Activated T-cell treated with anti-CD3 and anti-CD28 coated beads, Interleukin-2, amount 50 U/mL, for 72 hours (primary cell): ENCODE data around the gene RAB20. TPM values are rescaled to one million over a fixed set of nuclear protein-coding genes. Genes with fewer than 3 reads are reported as not detected.
A peak's percentile ranks its signal among the peaks of the same experiment; 100 is the strongest.
"Not testable (repeated sequence)": the region's sequence is repeated elsewhere in the genome, so short reads cannot be mapped to it uniquely, and the experiment has no call there.

Source experiments
- ATAC-seq, 2 donors: fragments of 150-1000 bp; cut with Tn5 transposase; replicated peaks in 1 of 2; 2 replicates each; pipeline ENCODE4 v1.10.0; 2021; ENCODE audit warnings: moderate library complexity in 2 of 2, mild to moderate bottlenecking in 1 of 2
- DNase-seq, 2 donors: peaks; one replicate each; pipeline ENCODE4 v3.0.0; 2021 to 2022; ENCODE audit warnings: mixed read lengths in 1 of 2
- H3K27ac Mint-ChIP-seq: one replicate; pipeline ENCODE4 v1.8.0; 2022; ENCODE audit warnings: mild to moderate bottlenecking, moderate library complexity, mixed read lengths
- H3K27me3 Mint-ChIP-seq: one replicate; pipeline ENCODE4 v1.8.0; 2022; ENCODE audit warnings: low read depth, mixed read lengths
- H3K36me3 Mint-ChIP-seq, 2 donors: one replicate each; pipeline ENCODE4 v1.8.0; 2022; ENCODE audit warnings: mixed read lengths in 2 of 2, mild to moderate bottlenecking in 1 of 2; ENCODE audit not compliant: insufficient read depth in 2 of 2
- H3K4me1 Mint-ChIP-seq: one replicate; pipeline ENCODE4 v1.8.0; 2022; ENCODE audit warnings: low read depth, mixed read lengths
- H3K4me3 Mint-ChIP-seq, 2 donors: one replicate each; pipeline ENCODE4 v1.8.0; 2022; ENCODE audit warnings: mild to moderate bottlenecking in 2 of 2, mixed read lengths in 2 of 2, moderate library complexity in 2 of 2
- H3K9me3 Mint-ChIP-seq, 2 donors: one replicate each; pipeline ENCODE4 v1.8.0; 2022; ENCODE audit warnings: mixed read lengths in 2 of 2
- total RNA-seq, 2 donors: library from RNA; stranded (reverse); gene quantifications; one replicate each; pipeline ENCODE4 v1.2.3, GENCODE V29; 2022

The RAB20 gene
- 1 to 10 TPM; 1.8 to 3.0 TPM for total RNA-seq

GRCh38 chr13:110561344-110562035 is at the start of gene RAB20:
RAB20 (minus strand) TSS chr13:110561722; CDS start chr13:110561519, 203 bp downstream.
- peaks cover 16% of the 10 kb centered on the region for H3K4me1 Mint-ChIP-seq
- no peaks in the 10 kb centered on the region for H3K9me3 Mint-ChIP-seq
- ATAC-seq (peak; percentile 75 to 76), DNase-seq (peak; percentile 48 to 64)
- peak within 1 kb of the TSS; percentile 89 to 93 for H3K4me3 Mint-ChIP-seq
- peak within 1 kb of the TSS; percentile 8 for H3K27ac Mint-ChIP-seq
- H3K27me3 Mint-ChIP-seq: peaks cover 40% of the 10 kb centered on the region
- no peaks in the 10 kb centered on the region for H3K36me3 Mint-ChIP-seq

- H3K4me3 Mint-ChIP-seq: peak overlapping the region; percentile 7 to 46
- H3K27ac Mint-ChIP-seq: peak overlapping the region; percentile 88
- H3K27me3 Mint-ChIP-seq: no peaks in the 10 kb centered on the region
- H3K9me3 Mint-ChIP-seq: peaks cover 2 to 9% of the 10 kb centered on the region in 2 donors
- H3K36me3 Mint-ChIP-seq: peaks cover 4 to 8% of the 10 kb centered on the region in 2 donors
- peaks cover 21% of the 10 kb centered on the region for H3K4me1 Mint-ChIP-seq
- DNase-seq (peak; percentile 11 to 30), ATAC-seq (peak in 1 of 2 donors; percentile 18)
These were observed 49.6 kb upstream of the RAB20 start for GRCh38 chr13:110610955-110611595.

GRCh38 chr13:110607675-110608224 is 46.2 kb upstream of the RAB20 start:
- no peak for ATAC-seq
- Mint-ChIP-seq H3K4me1 (peaks cover 14% of the 10 kb centered on the region), H3K27ac (no peak overlapping the region), H3K36me3 (peaks cover 0 to 2% of the 10 kb centered on the region in 2 donors), H3K9me3 (no peaks in the 10 kb centered on the region), H3K4me3 (no peak overlapping the region), H3K27me3 (peaks cover 9% of the 10 kb centered on the region)
- no peak for DNase-seq

- not testable (repeated sequence) for DNase-seq
These were observed 44.8 kb upstream of the RAB20 start for GRCh38 chr13:110606281-110606680.

GRCh38 chr13:110605132-110605531 is 43.6 kb upstream of the RAB20 start:
- DNase-seq: no peak
- no peak for ATAC-seq
- Mint-ChIP-seq H3K4me3 (no peak overlapping the region), H3K27me3 (peaks cover 13% of the 10 kb centered on the region), H3K27ac (no peak overlapping the region), H3K36me3 (peaks cover 0 to 2% of the 10 kb centered on the region in 2 donors), H3K4me1 (no peaks in the 10 kb centered on the region), H3K9me3 (no peaks in the 10 kb centered on the region)

More at GRCh38 chr13:110606281-110606680, 44.8 kb upstream of the RAB20 start:
- H3K9me3 Mint-ChIP-seq, H3K27ac Mint-ChIP-seq, H3K36me3 Mint-ChIP-seq, ATAC-seq, H3K4me1 Mint-ChIP-seq, H3K4me3 Mint-ChIP-seq: not testable (repeated sequence)
- H3K27me3 Mint-ChIP-seq: peaks cover 13% of the 10 kb centered on the region

- no peaks in the 10 kb centered on the region for H3K9me3 Mint-ChIP-seq
- no peak overlapping the region for H3K27ac Mint-ChIP-seq
- H3K27me3 Mint-ChIP-seq: peaks cover 18% of the 10 kb centered on the region
- H3K4me3 Mint-ChIP-seq: no peak overlapping the region
- DNase-seq (no peak), ATAC-seq (no peak)
- H3K36me3 Mint-ChIP-seq: no peaks in the 10 kb centered on the region
- H3K4me1 Mint-ChIP-seq: no peaks in the 10 kb centered on the region
These were observed 39.5 kb upstream of the RAB20 start for GRCh38 chr13:110600980-110601379.

- H3K9me3 Mint-ChIP-seq: no peaks in the 10 kb centered on the region
- H3K4me1 Mint-ChIP-seq: no peaks in the 10 kb centered on the region
- DNase-seq (no peak), ATAC-seq (no peak)
- no peaks in the 10 kb centered on the region for H3K36me3 Mint-ChIP-seq
- no peak overlapping the region for H3K27ac Mint-ChIP-seq
- H3K4me3 Mint-ChIP-seq: no peak overlapping the region
- peaks cover 18% of the 10 kb centered on the region for H3K27me3 Mint-ChIP-seq
These were observed 38.8 kb upstream of the RAB20 start for GRCh38 chr13:110600261-110600819.

- no peaks in the 10 kb centered on the region for H3K9me3 Mint-ChIP-seq
- no peak overlapping the region for H3K27ac Mint-ChIP-seq
- H3K27me3 Mint-ChIP-seq: peaks cover 5% of the 10 kb centered on the region
These were observed 35.6 kb upstream of the RAB20 start for GRCh38 chr13:110597041-110597689.

GRCh38 chr13:110593430-110594130 is 32.1 kb upstream of the RAB20 start:
- peaks cover 5% of the 10 kb centered on the region for H3K27me3 Mint-ChIP-seq
- H3K36me3 Mint-ChIP-seq: no peaks in the 10 kb centered on the region
- H3K4me1 Mint-ChIP-seq: no peaks in the 10 kb centered on the region
- peak; percentile 54 to 71 for ATAC-seq
- H3K27ac Mint-ChIP-seq: no peak overlapping the region
- DNase-seq: peak in 1 of 2 donors; percentile 13
- no peaks in the 10 kb centered on the region for H3K9me3 Mint-ChIP-seq
- H3K4me3 Mint-ChIP-seq: no peak overlapping the region

More at GRCh38 chr13:110597041-110597689, 35.6 kb upstream of the RAB20 start:
- no peaks in the 10 kb centered on the region for H3K36me3 Mint-ChIP-seq
- ATAC-seq (no peak), DNase-seq (no peak)
- no peaks in the 10 kb centered on the region for H3K4me1 Mint-ChIP-seq
- H3K4me3 Mint-ChIP-seq: no peak overlapping the region

- Mint-ChIP-seq H3K27me3 (peaks cover 5% of the 10 kb centered on the region), H3K27ac (no peak overlapping the region), H3K4me3 (no peak overlapping the region), H3K36me3 (no peaks in the 10 kb centered on the region), H3K4me1 (no peaks in the 10 kb centered on the region), H3K9me3 (no peaks in the 10 kb centered on the region)
- no peak for DNase-seq
- ATAC-seq: no peak
These were observed 31.1 kb upstream of the RAB20 start for GRCh38 chr13:110592665-110593064.

- Mint-ChIP-seq H3K36me3 (no peaks in the 10 kb centered on the region), H3K27me3 (peaks cover 1% of the 10 kb centered on the region), H3K27ac (no peak overlapping the region), H3K9me3 (no peaks in the 10 kb centered on the region), H3K4me1 (no peaks in the 10 kb centered on the region), H3K4me3 (no peak overlapping the region)
- no peak for ATAC-seq
- no peak for DNase-seq
These were observed 29.1 kb upstream of the RAB20 start for GRCh38 chr13:110590577-110590976.

- DNase-seq (no peak), ATAC-seq (no peak)
- no peak overlapping the region for H3K4me3 Mint-ChIP-seq
- no peaks in the 10 kb centered on the region for H3K36me3 Mint-ChIP-seq
- H3K9me3 Mint-ChIP-seq: no peaks in the 10 kb centered on the region
- H3K27me3 Mint-ChIP-seq: peaks cover 8% of the 10 kb centered on the region
- no peak overlapping the region for H3K27ac Mint-ChIP-seq
- no peaks in the 10 kb centered on the region for H3K4me1 Mint-ChIP-seq
These were observed 28.4 kb upstream of the RAB20 start for GRCh38 chr13:110589793-110590390.
